Aorta (tissue), 5 donors: Measurements from ENCODE around the gene VWA8. TPM values are rescaled to one million over a fixed set of nuclear protein-coding genes. Genes with fewer than 3 reads are reported as not detected.

ENCODE experiments used
- ATAC-seq: fragments of 200-7000 bp; cut with Tn5 transposase; one replicate; pipeline ENCODE4 v1.9.1; 2022; ENCODE audit warnings: moderate library complexity; ENCODE audit not compliant: low FRiP score
- DNase-seq, 2 donors: peaks; one replicate each; pipeline ENCODE4 v3.0.0-alpha.2; 2020
- H3K27ac ChIP-seq, 2 donors: one replicate each; pipeline ENCODE4 v1.5.1; 2013; ENCODE audit warnings: low read length in 2 of 2, mild to moderate bottlenecking in 2 of 2, moderate library complexity in 2 of 2, control low read depth in 1 of 2, inconsistent platforms in 1 of 2, low read depth in 1 of 2
- H3K27me3 ChIP-seq, 2 donors: one replicate each; pipeline ENCODE4 v1.6.1; 2013; ENCODE audit warnings: control low read depth in 1 of 2, low read length in 1 of 2, mild to moderate bottlenecking in 1 of 2, moderate library complexity in 1 of 2; ENCODE audit not compliant: insufficient read depth in 2 of 2, control insufficient read depth in 1 of 2
- H3K36me3 ChIP-seq, 2 donors: one replicate each; pipeline ENCODE4 v1.6.1; 2013; ENCODE audit warnings: control low read depth in 1 of 2, low read length in 1 of 2, mild to moderate bottlenecking in 1 of 2; ENCODE audit not compliant: insufficient read depth in 2 of 2, control insufficient read depth in 1 of 2
- H3K4me1 ChIP-seq, 2 donors: one replicate each; pipeline ENCODE4 v1.6.1; 2013; ENCODE audit warnings: low read length in 2 of 2, control low read depth in 1 of 2, mild to moderate bottlenecking in 1 of 2, moderate library complexity in 1 of 2; ENCODE audit not compliant: insufficient read depth in 2 of 2, control insufficient read depth in 1 of 2
- H3K4me3 ChIP-seq, 2 donors: one replicate each; pipeline ENCODE4 v1.5.1; 2013; ENCODE audit warnings: low read length in 2 of 2, control low read depth in 1 of 2, mild to moderate bottlenecking in 1 of 2
- H3K9me3 ChIP-seq: one replicate; pipeline ENCODE4 v1.6.1; 2013; ENCODE audit warnings: mild to moderate bottlenecking, low read length; ENCODE audit not compliant: control insufficient read depth
- WGBS, 2 donors: extraction: QIAGEN DNeasy Blood & Tissue Kit; methylation state at CpG; one replicate each; pipeline ENCODE4 v1.1.7; 2013; 5-methylcytosine and 5-hydroxymethylcytosine counted together
- intact Hi-C, 2 donors: fragments of 100-400 bp; cut with DNase I; formaldehyde crosslinking; loops; one replicate each; pipeline versions ENCODE4 v1.14.2 to v1.15.0; 2022
- polyA plus RNA-seq, 2 donors: library from polyadenylated mRNA; stranded (reverse); fragments of 200-250 nt; gene quantifications; one replicate each; pipeline ENCODE4 v1.2.3, GENCODE V29; 2013
- total RNA-seq, 2 donors: library from RNA; stranded (reverse); fragmentation: NEBNext Ultra II Directional; extraction: Animal tissue kit (Norgen Biotek cat#: 25700); gene quantifications; one replicate each; pipeline ENCODE4 v1.2.1, GENCODE V29; 2021
- donor health status: healthy with polysubstance abuse.
- donor health status: Bipolar disorder and iron deficiency.
- donor health status: DM: no; HTN: no; CAD: no.
- donor health status: DM: no; HTN: no; CAD: no.
- donor health status: DM: yes; HTN: yes; CAD: no.

The VWA8 gene
- total and polyA plus RNA-seq, 4 donors, result 1.9 to 18.2 (median 9.8) TPM

- Histone ChIP-seq H3K4me1 (no peaks in the 10 kb centered on the region), H3K27ac (no peak overlapping the region), H3K36me3 (no peaks in the 10 kb centered on the region), H3K27me3 (no peaks in the 10 kb centered on the region), H3K9me3 (no peaks in the 10 kb centered on the region), H3K4me3 (no peak overlapping the region)
- 93 to 95% methylated on average over 4 of the region's 4 CpGs for WGBS, 2 donors
- intact Hi-C loops, result no loop called here
- DNase-seq (no peak), ATAC-seq (no peak)
Observed at GRCh38 chr13:41561170-41561569, 399.7 kb downstream of the VWA8 start.

- intact Hi-C loops, result no loop called here
- H3K4me3 ChIP-seq, result no peak overlapping the region
- 89 to 94% methylated on average over 3 of the region's 3 CpGs for WGBS, 2 donors
- no peak for DNase-seq
- H3K27ac ChIP-seq, result no peak overlapping the region
- ATAC-seq, result peak; percentile 39
- H3K27me3 ChIP-seq, result no peaks in the 10 kb centered on the region
- H3K36me3 ChIP-seq, result no peaks in the 10 kb centered on the region
- H3K9me3 ChIP-seq, result no peaks in the 10 kb centered on the region
- no peaks in the 10 kb centered on the region for H3K4me1 ChIP-seq
Observed at GRCh38 chr13:41558781-41559560, 401.9 kb downstream of the VWA8 start.

GRCh38 chr13:41557719-41558118 lies 403.2 kb downstream of the VWA8 start:
- no peak for ATAC-seq

GRCh38 chr13:41554626-41555386 lies 406.1 kb downstream of the VWA8 start:
- ATAC-seq (no peak), DNase-seq (no peak)
- intact Hi-C loops, result no loop called here
- Histone ChIP-seq H3K27ac (no peak overlapping the region), H3K9me3 (no peaks in the 10 kb centered on the region), H3K4me3 (no peak overlapping the region), H3K36me3 (no peaks in the 10 kb centered on the region), H3K4me1 (no peaks in the 10 kb centered on the region), H3K27me3 (no peaks in the 10 kb centered on the region)
- 88 to 95% methylated on average over 10 of the region's 10 CpGs for WGBS, 2 donors

More at GRCh38 chr13:41557719-41558118, 403.2 kb downstream of the VWA8 start:
- H3K4me1 ChIP-seq, result no peaks in the 10 kb centered on the region
- intact Hi-C loops, result no loop called here
- 91 to 92% methylated on average over 2 of the region's 2 CpGs for WGBS, 2 donors
- no peak for DNase-seq
- no peak overlapping the region for H3K27ac ChIP-seq
- no peak overlapping the region for H3K4me3 ChIP-seq
- H3K36me3 ChIP-seq, result no peaks in the 10 kb centered on the region
- no peaks in the 10 kb centered on the region for H3K9me3 ChIP-seq
- no peaks in the 10 kb centered on the region for H3K27me3 ChIP-seq

GRCh38 chr13:41554180-41554579 lies 406.7 kb downstream of the VWA8 start:
- no peak overlapping the region for H3K4me3 ChIP-seq
- no peaks in the 10 kb centered on the region for H3K4me1 ChIP-seq
- intact Hi-C loops, result no loop called here
- no peaks in the 10 kb centered on the region for H3K36me3 ChIP-seq
- no peaks in the 10 kb centered on the region for H3K9me3 ChIP-seq
- no peak for DNase-seq
- H3K27me3 ChIP-seq, result no peaks in the 10 kb centered on the region
- ATAC-seq, result no peak
- H3K27ac ChIP-seq, result no peak overlapping the region
- 88 to 98% methylated on average over 2 of the region's 2 CpGs for WGBS, 2 donors

GRCh38 chr13:41552031-41552430 lies 408.9 kb downstream of the VWA8 start:
- 95 to 97% methylated on average over 2 of the region's 2 CpGs for WGBS, 2 donors
- DNase-seq (no peak), ATAC-seq (no peak)
- H3K4me1 ChIP-seq, result no peaks in the 10 kb centered on the region
- no peak overlapping the region for H3K4me3 ChIP-seq
- intact Hi-C loops, result no loop called here
- H3K27ac ChIP-seq, result no peak overlapping the region
- no peaks in the 10 kb centered on the region for H3K9me3 ChIP-seq
- no peaks in the 10 kb centered on the region for H3K27me3 ChIP-seq
- H3K36me3 ChIP-seq, result no peaks in the 10 kb centered on the region

DNA sequence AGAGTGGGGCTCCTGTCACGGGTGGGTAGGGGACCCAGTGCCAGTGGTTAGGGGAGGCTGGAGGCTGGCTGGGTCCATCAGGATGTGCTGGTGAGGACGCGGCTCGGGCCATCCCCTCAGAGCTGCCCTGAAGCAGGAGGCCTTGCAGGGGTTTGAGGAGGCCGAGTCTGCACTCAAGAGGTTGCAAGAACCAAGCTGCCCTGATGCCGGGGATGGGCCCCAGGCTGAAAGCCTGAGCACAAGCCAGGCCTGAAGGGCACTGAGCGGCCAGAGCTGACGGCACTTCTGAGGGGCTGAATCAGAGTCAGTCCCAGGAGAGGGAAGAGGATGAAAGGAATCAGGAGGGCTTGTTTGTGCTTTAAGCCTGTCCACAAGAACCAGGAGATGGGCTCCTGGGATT lies 410.6 kb downstream of the VWA8 start:
- Histone ChIP-seq H3K9me3 (no peaks in the 10 kb centered on the region), H3K4me1 (no peaks in the 10 kb centered on the region), H3K4me3 (no peak overlapping the region), H3K27me3 (no peaks in the 10 kb centered on the region), H3K27ac (no peak overlapping the region), H3K36me3 (no peaks in the 10 kb centered on the region)
- 96 to 97% methylated on average over 8 of the region's 8 CpGs for WGBS, 2 donors
- no peak for ATAC-seq
- no peak for DNase-seq
- intact Hi-C loops, result no loop called here

- H3K4me1 ChIP-seq, result no peaks in the 10 kb centered on the region
- H3K36me3 ChIP-seq, result no peaks in the 10 kb centered on the region
- no peak overlapping the region for H3K27ac ChIP-seq
- no peak for ATAC-seq
- H3K4me3 ChIP-seq, result no peak overlapping the region
- H3K27me3 ChIP-seq, result no peaks in the 10 kb centered on the region
- DNase-seq, result no peak
- H3K9me3 ChIP-seq, result no peaks in the 10 kb centered on the region
- intact Hi-C loops, result no loop called here
- WGBS, 2 donors, result 96 to 97% methylated on average over 10 of the region's 10 CpGs
Observed at GRCh38 chr13:41549491-41549890, 411.4 kb downstream of the VWA8 start.

GRCh38 chr13:41548910-41549309 lies 412.0 kb downstream of the VWA8 start:
- WGBS, 2 donors, result 92 to 97% methylated on average over 6 of the region's 6 CpGs
- DNase-seq (no peak), ATAC-seq (no peak)
- H3K36me3 ChIP-seq, result no peaks in the 10 kb centered on the region
- H3K27ac ChIP-seq, result no peak overlapping the region
- no peaks in the 10 kb centered on the region for H3K27me3 ChIP-seq
- H3K4me3 ChIP-seq, result no peak overlapping the region
- no peaks in the 10 kb centered on the region for H3K9me3 ChIP-seq
- intact Hi-C loops, result no loop called here
- H3K4me1 ChIP-seq, result no peaks in the 10 kb centered on the region
